Glomerular endothelial cell (primary cell): Measurements from ENCODE around the gene NISCH. TPM values are rescaled to one million over a fixed set of nuclear protein-coding genes. Genes with fewer than 3 reads are reported as not detected.

Experiments used
- DNase-seq: peaks from one replicate; pipeline ENCODE4 v3.0.0-alpha.2; 2011; ENCODE audit warnings: low read depth, low spot score; ENCODE audit errors: extremely low read depth
- total RNA-seq: library from RNA; depleted of rRNA; stranded (reverse); fragments of >200 nt; gene quantifications from 2 replicates; pipeline ENCODE4 v1.2.3, GENCODE V29; 2015

Gene NISCH
- total RNA-seq, 1 donor from 2014 or later: 113 TPM

DNA sequence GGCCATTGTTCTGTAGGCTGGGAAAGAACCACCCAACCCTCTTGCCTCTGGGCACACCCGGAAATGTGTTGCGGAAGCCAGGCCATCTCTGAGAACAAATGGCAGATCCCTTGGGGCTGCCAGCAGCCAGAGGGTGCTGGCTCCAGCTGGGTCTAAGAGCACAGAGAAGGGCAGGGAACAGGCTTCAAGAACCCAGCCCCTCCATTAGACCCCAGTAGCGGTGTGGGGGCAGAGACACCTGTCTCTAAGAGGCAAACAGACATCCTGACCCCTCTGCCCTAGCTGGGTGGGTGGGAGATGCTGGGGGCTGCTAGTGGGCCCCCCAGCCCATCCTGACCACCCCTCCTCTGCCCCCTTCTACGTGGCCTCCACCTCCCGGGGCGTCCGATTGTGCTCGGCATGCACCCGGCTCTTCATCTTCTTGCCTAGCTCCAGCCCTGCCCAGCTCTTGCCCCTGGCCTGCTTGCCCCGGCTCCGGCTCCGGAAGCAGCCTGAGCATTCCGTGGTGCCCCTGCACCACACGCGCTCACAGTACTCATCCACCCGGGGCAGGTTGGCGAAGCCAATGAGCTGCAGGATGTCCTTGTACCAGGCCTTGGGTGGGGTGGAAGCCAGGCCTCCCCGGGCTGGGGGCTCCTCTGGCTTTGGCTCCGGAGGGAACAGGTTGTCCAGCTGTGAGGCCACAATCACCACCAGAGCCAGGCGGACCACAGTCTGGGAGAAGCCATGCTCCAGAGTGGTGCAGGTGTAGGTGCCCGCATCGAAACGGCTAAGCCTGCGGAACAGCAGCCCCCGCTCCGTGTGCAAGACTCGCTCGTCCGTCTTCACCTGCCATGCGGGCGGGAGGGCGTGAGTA lies 19.9 kb upstream of the NISCH start:
- no peak for DNase-seq

DNA sequence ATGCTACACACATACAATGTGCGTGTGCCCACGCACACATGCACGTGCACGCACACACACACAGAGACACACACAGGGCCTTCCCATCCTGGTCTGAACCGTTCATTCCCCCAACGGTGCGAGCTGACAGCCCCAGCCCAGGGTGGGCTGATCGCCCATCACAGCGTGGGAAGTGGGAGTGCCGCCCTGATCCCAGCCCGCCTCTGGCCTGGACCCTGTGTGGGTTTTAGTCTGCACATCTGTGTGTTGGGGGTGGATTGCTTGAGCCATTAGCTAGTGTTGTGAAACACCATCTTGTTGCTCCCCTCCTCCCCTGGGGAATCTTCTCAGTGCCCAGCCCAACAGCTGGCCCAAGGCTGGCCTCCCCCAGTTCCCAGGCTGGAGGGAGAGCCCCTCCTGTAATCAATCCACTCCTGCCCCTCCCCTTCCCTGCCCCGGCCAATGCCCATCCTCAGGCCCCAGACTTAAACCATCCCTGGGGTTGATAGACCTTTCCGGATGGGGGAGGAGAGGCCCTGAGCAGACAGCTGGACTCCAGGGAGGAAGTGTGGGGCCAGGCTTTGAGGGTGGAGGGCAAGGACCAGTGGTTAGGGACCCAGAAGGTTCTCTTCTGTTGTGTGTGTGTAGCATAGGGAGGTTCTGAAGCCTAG lies 18.8 kb upstream of the NISCH start:
- DNase-seq: no peak

DNA sequence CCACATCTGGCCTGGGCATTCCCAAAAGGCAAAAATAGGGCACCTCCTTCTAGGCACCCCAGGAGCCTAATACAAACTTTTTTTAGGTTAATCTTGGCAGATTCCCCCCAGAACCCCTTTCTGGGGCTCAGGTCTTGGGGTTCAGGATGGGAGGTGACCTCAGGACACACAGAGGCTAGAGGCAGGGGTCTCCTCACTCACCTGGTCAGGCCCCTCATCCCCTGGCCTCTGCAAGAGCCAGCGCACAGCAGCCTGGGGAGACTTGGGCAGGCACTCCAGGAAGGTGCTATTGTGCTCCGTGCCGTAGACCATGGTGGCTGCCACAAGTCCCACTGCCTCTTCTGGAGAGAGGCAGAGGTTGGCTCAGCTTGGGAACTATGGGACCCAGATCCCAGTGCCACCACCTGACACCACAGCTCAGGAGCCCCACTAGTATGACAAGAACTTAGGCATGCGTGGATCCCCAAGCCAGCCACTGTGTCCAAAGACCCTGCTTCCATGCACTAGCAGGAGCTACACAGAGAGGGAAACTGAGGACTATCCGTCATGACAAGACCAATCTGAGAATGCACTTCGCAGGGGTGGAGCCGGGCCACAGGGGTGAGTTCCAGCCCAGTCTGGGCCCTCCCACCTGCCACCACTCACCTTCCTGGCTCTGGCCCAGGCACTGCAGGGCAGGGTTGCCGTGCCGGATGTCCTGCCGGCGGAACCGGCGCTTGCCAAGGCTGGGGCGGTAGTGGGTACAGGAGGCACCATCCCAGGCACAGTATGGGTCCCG lies 17.9 kb upstream of the NISCH start:
- DNase-seq: no peak

DNA sequence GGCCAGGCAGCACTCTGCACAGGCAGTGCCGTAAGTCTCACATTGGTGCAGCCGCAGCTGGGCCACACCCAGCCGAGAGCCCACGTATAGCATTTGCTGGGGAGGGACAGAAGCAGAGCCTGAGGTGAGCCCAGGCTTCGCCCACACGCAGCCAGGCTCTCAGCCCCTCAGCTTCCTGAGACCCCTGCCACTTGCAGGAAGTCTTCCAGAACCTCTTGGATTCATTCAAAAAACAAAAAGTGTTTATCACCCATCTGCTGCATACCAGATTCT lies 17.4 kb upstream of the NISCH start:
- DNase-seq: no peak

DNA sequence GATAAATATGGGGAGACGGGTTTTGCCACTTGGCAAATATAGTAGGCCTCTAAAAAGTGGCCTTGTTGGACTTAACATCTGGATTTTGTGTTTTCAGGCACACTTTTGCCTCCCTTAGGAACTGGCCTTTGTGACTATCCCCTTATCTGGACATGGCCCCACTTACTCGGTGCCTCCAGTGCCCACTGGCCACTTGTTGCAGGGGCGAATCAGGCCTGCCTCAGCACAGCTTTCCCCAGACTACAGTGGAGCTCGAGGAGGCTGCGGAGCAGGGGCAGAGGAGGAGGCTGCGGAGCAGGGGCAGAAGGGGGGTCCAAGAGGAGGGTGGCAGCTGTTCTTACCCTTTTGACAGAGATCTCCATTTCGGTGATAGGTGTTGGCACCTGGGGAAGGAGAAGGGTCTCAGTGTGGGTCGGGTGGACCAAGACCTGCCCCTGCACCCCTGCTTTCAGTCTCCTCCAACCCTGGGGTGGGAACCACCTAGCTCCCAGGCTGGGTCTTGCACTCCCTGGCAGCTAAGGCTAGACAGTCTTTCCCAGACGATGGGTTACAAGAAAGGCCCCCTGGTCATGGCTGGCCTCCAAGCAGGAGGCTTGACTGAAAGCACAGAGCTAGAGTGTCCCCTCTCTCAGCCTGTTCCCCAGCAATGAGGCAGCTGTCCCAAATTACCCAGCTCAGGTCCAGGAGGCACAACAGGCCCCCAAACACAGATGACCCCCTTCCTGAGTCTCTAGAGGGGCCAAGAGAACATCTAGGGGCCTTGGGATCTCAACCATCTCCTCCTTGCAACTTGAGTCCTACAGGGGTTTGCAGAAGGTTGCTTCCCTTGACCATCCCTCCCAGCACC lies 16.6 kb upstream of the NISCH start:
- DNase-seq: no peak

DNA sequence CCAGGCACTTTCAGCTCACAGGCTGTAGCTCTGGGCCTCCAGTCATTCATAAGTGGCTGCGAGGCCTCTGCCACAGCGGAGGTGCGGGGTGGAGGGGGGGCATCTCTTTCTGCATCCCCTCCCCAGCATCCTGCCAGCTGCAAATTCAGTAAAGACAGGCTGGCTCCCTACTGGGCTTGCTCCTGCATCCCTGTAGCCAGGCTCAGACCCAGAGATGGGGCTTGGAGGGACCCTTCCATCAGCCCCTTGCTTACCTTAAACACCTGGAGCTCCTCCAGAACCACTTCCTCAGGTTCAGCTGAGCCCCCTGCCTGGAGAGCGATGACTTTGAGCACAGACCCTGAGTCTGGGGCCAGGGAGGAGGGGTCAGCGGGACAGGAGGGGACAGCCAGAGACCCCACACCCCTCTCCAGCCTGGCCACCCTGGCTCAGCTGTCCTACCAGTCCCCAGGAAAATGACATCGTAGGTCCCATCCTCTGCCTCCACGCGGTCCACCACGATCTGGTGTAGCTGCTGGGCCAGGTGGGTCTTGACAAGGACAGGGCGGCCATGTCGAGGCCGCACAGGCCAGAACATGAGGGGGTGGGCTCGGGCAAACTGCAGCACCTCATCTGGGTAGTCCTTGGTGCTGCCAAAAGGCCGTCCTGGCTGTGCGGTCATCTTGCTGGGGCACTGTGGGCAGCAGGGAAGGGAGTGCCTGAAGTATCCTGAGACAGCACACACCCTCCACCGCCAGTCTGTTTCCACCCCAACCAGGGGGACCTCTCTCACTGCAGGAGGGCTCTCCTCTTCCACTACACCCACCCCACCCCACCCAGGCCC lies 15.8 kb upstream of the NISCH start:
- DNase-seq: no peak

DNA sequence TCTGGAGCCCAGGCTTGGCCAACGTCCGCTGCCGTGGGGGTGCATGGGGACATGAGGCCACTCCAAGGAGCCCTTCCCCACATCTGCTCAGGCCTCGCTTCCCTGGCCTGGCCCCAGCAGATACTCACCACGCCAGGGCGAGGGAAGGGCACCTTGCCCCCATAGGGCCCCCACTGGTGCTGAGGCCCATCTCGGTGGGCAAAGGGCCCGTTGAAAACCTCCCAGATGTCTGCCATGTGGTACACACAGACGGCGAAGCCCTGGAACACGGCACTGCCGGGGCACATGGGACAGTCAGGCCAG lies 15.2 kb upstream of the NISCH start:
- no peak for DNase-seq

DNA sequence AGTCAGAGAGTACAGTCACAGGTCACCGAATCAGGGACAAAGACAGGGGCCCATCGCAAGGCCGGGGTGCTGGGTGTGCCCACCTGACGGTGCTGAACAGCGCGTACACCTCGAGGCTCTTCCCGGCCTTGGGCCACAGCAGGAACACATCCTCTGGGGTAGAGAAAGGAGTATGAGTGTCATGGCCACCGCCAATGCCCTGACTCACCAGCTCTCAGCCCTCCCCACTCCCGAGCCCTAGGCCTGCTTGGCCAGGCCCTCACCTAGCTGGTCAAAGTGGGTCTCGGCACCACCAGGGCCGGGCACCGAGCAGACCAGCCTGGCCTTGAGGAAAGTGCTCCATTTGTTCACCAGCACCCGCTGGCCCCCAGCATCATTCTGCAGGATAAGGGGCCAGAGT lies 14.7 kb upstream of the NISCH start:
- DNase-seq: no peak

DNA sequence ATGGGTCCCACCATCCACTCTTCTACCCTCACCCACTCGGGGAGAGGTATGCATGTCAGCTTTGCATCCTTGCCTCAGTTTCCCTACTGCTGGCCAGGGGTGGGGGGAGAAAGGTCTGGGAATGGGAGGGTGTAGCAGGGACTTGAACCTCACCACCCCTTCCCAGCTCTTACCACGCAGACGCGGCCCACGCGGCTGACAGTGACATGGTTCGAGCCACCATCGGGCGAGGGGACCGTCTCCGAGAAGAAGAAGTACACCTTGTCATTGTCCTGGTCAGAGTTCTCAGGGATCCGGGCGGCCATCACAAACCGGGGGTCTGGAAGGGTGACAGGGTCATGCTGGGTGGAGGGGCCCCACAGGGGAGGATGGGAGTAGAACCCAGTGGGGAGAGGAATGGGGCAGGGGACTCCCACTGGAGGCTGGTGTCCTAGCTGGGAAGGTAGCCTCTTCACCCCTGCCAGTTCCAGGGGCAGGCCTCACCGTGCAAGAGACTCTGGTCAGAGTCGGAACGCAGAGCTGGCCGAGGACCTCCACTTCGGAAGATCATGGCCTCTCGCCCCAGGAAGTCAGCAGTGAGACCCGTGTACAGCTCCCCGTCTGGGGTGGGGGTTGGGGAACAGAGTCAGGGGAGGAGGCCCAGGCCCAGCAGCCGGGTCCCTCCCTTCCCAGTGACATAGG lies 14.2 kb upstream of the NISCH start:
- no peak for DNase-seq

DNA sequence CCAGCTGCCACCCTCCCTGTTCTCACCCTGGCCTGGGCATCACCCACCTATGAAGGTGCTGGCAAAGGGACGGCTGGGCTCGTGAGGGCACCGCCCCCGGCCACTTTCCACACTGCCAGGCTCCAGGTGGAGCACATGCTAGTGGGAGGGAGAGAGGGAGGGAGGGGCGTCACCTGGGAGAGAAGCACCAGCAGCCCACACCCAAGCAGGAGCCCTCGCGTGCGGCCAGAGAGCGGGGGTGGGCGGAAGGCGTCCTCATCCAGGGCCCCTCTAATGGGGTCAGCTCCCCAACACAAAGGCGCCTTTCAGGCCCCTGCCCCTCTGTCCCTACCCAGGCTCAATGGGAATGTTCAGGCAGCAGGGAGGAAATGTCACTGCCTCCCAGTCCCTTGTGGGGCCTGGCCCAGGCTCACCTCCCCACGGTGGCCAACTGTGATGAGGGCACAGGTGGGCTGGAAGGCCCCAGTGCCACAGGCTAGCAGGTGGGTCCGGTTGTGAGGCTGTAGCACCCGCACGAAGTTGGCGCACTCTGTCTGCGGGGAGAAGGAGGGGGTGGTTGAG lies 13.6 kb upstream of the NISCH start:
- no peak for DNase-seq

DNA sequence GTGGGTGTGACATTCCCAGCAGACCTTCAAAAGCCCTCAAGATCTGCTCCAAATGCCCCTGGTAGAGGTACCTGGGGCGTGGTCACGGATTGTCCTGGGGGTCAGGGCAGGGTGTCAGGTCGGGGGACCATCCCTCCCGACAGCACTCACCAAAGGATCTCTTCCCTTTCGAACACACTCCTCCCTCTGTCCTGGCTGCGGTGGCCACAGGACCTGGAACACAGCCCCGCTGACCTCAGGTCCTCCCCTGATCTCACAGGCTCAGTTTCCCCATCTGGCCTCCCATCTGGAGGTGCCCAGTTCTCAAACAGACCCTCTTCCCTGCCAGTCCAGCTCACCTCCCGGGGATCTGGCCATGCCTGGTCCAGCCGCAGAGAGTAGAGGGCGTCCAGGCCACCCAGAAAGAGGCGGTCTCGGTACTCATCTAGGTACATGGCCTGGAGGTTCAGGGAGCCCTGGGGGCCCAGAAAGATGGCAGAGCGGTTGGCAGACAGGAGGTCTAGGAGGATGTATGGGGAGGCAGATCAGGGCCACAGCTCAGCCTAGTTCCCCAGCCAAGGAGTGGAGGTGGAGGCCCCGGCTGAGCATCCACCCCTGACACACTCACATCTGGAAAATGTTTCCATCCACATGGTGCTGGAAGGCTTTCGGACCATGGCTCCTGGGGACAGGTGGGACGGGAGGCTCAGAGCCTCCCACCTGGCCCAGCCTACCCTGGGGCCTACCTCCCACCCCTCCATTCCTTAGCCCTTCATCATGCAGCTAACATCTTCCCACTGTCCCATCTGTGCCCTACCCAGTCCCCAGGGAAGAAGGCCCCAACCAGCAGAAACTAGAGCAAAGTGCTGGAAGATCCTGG lies 12.8 kb upstream of the NISCH start:
- DNase-seq: no peak

DNA sequence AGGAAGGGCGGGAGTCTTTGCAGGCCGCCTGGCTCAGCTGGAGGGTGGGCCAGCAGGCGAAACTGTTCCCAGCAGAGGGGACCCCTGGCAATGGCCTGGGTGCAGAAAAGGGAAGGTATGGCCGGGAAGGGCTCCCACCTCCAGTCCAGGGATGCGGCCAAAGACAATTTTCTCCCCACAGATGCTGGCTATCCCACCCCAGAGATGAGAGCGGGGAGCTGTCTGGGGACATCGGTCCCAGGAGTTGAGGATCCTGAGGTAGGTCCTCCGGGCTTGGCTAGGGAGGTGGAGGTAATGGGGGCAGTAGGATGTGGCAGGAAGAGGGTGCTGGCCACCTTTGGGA lies 12.2 kb upstream of the NISCH start:
- no peak for DNase-seq

DNA sequence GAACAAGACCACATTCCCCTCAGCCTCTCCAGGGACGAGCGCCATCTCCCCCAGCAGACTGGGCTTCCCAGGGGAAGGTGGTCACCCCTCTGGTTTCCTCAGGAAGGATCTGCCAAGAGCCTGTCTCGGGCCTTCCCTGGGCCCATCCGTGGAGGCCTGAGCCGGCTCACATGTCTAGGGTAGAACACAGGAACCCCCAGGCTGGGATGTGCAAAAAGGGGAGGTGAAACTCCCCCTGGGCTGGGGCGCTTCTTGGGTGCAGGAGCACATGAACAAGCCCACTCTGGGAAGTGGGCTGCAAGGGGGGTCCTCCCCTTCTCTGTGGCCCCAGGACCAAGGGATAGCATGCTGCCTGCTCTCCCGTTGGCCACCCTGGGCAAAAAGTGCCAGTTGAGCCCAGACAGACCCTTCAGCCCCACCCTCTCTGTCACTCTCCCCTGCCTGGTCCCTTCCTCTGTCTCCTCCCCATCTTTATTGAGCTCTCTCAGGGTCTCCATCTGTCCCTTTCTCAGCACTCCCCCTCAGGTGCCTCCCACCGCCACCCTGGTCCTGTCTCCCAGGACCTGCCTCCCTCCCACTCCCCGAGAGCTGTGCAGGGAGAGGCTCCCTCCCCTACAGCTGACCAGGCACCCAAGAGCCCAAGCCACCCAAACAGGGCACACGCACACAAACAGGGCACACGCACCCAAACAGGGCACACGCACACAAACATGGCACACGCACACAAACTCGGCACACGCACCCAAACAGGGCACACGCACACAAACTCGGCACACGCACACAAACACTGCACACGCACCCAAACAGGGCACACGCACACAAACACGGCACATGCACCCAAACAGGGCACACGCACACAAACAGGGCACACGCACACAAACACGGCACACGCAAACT lies 11.4 kb upstream of the NISCH start:
- DNase-seq: no peak

DNA sequence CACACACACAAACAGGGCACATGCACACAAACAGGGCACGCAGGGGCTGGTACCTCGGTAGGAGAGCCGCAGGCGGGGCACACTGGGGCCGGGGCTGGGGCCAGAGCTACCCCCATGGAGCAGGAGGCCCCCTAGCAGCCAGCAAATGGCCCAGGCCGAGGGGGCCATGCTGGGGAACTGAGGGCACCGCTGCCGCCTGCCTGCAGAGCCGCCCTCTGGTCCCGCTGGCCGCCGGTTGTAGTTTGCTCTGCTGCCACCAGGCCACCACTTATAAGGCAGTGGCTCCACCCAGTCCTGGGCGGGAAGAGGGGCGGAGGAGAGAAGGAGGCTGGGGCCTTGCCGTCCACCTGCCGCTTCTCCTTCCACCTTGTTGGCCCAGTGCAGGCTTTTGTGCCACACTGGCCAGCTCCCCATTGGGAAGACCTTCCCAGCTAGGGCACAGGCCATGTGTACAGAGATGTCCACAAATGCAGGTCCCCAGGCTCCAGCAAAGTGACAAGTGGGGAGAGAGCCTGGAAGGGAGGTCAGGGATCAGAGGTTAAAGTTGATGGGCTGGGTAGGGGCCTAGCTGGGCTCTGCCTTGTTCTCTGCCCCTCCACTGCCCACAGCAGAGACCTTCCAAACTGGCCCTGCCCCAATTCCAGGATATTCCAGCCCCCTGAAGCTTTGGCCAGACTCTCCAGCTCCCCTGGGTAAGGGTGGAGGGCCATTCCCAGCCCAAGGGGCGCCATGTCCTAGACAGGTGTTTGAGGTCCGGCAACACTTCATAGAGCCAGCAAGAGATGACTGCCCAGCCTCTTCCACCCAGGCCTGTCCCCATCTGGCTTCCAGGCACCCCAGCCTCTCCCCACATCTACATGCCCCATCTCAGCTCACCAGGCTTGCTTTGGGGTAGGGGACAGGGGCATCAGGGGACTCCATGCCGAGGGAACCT lies 10.3 kb upstream of the NISCH start, which contains the start of gene SEMA3G:
Gene SEMA3G (minus strand): TSS at position 244 of the 934 bp plus-strand sequence. CDS start 76 bp downstream, at position 168.
- DNase-seq: no peak

DNA sequence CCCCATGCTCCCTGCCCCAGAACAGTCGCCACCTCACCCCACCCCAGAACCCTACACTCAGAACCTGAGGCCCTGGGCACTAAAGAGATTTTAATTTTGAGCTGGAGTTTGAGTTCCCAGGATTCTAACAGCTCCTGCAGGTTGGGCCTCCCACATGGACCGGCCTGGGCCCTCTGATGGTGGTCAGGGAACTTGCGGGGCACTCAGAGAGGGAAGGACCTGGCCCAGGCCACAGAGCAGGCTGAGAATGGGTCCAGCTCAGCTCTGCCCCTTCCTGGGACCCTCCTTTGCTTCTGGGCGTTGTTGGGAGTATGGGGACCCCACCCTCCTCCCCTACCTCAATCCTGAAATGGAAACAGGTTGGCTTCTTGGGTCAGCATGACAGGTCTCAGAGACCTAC lies 9.4 kb upstream of the NISCH start:
- DNase-seq: no peak
